Epithelial cell of proximal tubule (primary cell): ENCODE results near the gene LRRN2. TPM values are rescaled to one million over a fixed set of nuclear protein-coding genes. Genes with fewer than 3 reads are reported as not detected.

Source experiments
- DNase-seq: peaks from one replicate; pipeline ENCODE4 v3.0.0-alpha.2; 2011; ENCODE audit warnings: low read depth
- H3K4me3 ChIP-seq: 2 replicates; pipeline ENCODE4 v1.5.1; 2011; ENCODE audit warnings: low read depth, mild to moderate bottlenecking, low read length
- CTCF ChIP-seq: conservative IDR thresholded peaks from 2 replicates; pipeline ENCODE4 v1.5.1; 2012; ENCODE audit warnings: low read depth, mild to moderate bottlenecking, low read length
- total RNA-seq: library from RNA; depleted of rRNA; stranded (reverse); fragments of >200 nt; gene quantifications from 2 replicates; pipeline ENCODE4 v1.2.3, GENCODE V29; 2015

Gene LRRN2
- total RNA-seq, 1 donor from 2014 or later = 5.4 TPM

GRCh38 chr1:204616641-204617040 lies 68.9 kb downstream of the LRRN2 start:
- no peak overlapping the region for H3K4me3 ChIP-seq
- DNase-seq = no peak
- no peak for TF ChIP-seq CTCF

- no peak for DNase-seq
- TF ChIP-seq CTCF = no peak
- no peak overlapping the region for H3K4me3 ChIP-seq
Measured at GRCh38 chr1:204615881-204616280, 69.7 kb downstream of the LRRN2 start.

- TF ChIP-seq CTCF = no peak
- no peak for DNase-seq
- H3K4me3 ChIP-seq = no peak overlapping the region
Measured at GRCh38 chr1:204613636-204614035, 71.9 kb downstream of the LRRN2 start.

- no peak overlapping the region for H3K4me3 ChIP-seq
Measured at GRCh38 chr1:204612326-204612725, 73.2 kb downstream of the LRRN2 start.

GRCh38 chr1:204611036-204611435 lies 74.5 kb downstream of the LRRN2 start:
- no peak overlapping the region for H3K4me3 ChIP-seq
- DNase-seq = no peak
- no peak for TF ChIP-seq CTCF

More at GRCh38 chr1:204612326-204612725, 73.2 kb downstream of the LRRN2 start:
- no peak for TF ChIP-seq CTCF
- no peak for DNase-seq

GRCh38 chr1:204607910-204608309 lies 77.6 kb downstream of the LRRN2 start:
- DNase-seq = no peak
- no peak for TF ChIP-seq CTCF
- no peak overlapping the region for H3K4me3 ChIP-seq

- H3K4me3 ChIP-seq = no peak overlapping the region
- TF ChIP-seq CTCF = no peak
- DNase-seq = no peak
Measured at GRCh38 chr1:204605791-204606190, 79.7 kb downstream of the LRRN2 start.
